Parathyroid adenoma (tissue), 2 donors: ENCODE data around the gene PHLDB1.

Experiments used
- H2AFZ ChIP-seq: fragments of 300-600 bp; sonication (generic); one replicate; pipeline ENCODE4 v1.7.0; 2017; ENCODE audit warnings: antibody characterized with exemption, mild to moderate bottlenecking
- H3K27ac ChIP-seq: fragments of 300-600 bp; sonication (generic); one replicate; pipeline ENCODE4 v1.7.0; 2017
- H3K27me3 ChIP-seq: fragments of 300-600 bp; sonication (generic); one replicate; pipeline ENCODE4 v1.7.0; 2017; ENCODE audit warnings: low read length; ENCODE audit not compliant: control insufficient read depth, insufficient read depth
- H3K36me3 ChIP-seq: fragments of 300-600 bp; sonication (generic); one replicate; pipeline ENCODE4 v1.7.0; 2017; ENCODE audit warnings: low read length; ENCODE audit not compliant: control insufficient read depth, insufficient read depth
- H3K4me1 ChIP-seq: fragments of 300-600 bp; sonication (generic); one replicate; pipeline ENCODE4 v1.7.0; 2017; ENCODE audit warnings: control low read depth
- H3K4me2 ChIP-seq: fragments of 300-600 bp; sonication (generic); one replicate; pipeline ENCODE4 v1.7.0; 2017; ENCODE audit warnings: low read length
- H3K4me3 ChIP-seq: fragments of 300-600 bp; sonication (generic); one replicate; pipeline ENCODE4 v1.7.0; 2017; ENCODE audit warnings: low read depth, low read length
- H3K79me2 ChIP-seq: fragments of 300-600 bp; sonication (generic); one replicate; pipeline ENCODE4 v1.7.0; 2017; ENCODE audit warnings: control low read depth
- H3K9ac ChIP-seq: fragments of 300-600 bp; sonication (generic); one replicate; pipeline ENCODE4 v1.7.0; 2017; ENCODE audit warnings: mild to moderate bottlenecking
- H3K9me3 ChIP-seq: fragments of 300-600 bp; sonication (generic); one replicate; pipeline ENCODE4 v1.7.0; 2017; ENCODE audit warnings: low read length; ENCODE audit not compliant: control insufficient read depth
- CTCF ChIP-seq: fragments of 300-600 bp; sonication (generic); IDR thresholded peaks from one replicate; pipeline ENCODE4 v1.7.0; 2017; ENCODE audit warnings: antibody characterized with exemption, mild to moderate bottlenecking
- donor health status: primary hyperparathyroidism.

Gene PHLDB1

GRCh38 chr11:118641397-118642019 is 34.1 kb downstream of the PHLDB1 start:
- no peak for TF ChIP-seq CTCF
- no peaks in the 10 kb centered on the region for H3K9me3 ChIP-seq
- H2AFZ ChIP-seq = no peak overlapping the region
- H3K79me2 ChIP-seq = no peaks in the 10 kb centered on the region
- no peaks in the 10 kb centered on the region for H3K4me1 ChIP-seq
- H3K4me3 ChIP-seq = no peak overlapping the region
- no peaks in the 10 kb centered on the region for H3K36me3 ChIP-seq
- no peak overlapping the region for H3K9ac ChIP-seq
- H3K4me2 ChIP-seq = no peak overlapping the region
- no peaks in the 10 kb centered on the region for H3K27me3 ChIP-seq
- no peak overlapping the region for H3K27ac ChIP-seq

GRCh38 chr11:118643142-118643994 is 36.0 kb downstream of the PHLDB1 start:
- no peak overlapping the region for H2AFZ ChIP-seq
- H3K79me2 ChIP-seq = no peaks in the 10 kb centered on the region
- no peaks in the 10 kb centered on the region for H3K27me3 ChIP-seq
- H3K27ac ChIP-seq = no peak overlapping the region
- no peak overlapping the region for H3K4me3 ChIP-seq
- no peaks in the 10 kb centered on the region for H3K9me3 ChIP-seq
- H3K36me3 ChIP-seq = no peaks in the 10 kb centered on the region
- H3K4me2 ChIP-seq = no peak overlapping the region
- H3K9ac ChIP-seq = no peak overlapping the region
- no peak for TF ChIP-seq CTCF
- no peaks in the 10 kb centered on the region for H3K4me1 ChIP-seq

- no peaks in the 10 kb centered on the region for H3K9me3 ChIP-seq
- H3K4me3 ChIP-seq = no peak overlapping the region
- no peaks in the 10 kb centered on the region for H3K4me1 ChIP-seq
- H3K27me3 ChIP-seq = no peaks in the 10 kb centered on the region
- no peak overlapping the region for H3K4me2 ChIP-seq
- no peak overlapping the region for H3K27ac ChIP-seq
- H2AFZ ChIP-seq = no peak overlapping the region
- no peaks in the 10 kb centered on the region for H3K36me3 ChIP-seq
- no peak for TF ChIP-seq CTCF
- no peaks in the 10 kb centered on the region for H3K79me2 ChIP-seq
- no peak overlapping the region for H3K9ac ChIP-seq
Observed at GRCh38 chr11:118643995-118644345, 36.6 kb downstream of the PHLDB1 start.

GRCh38 chr11:118644496-118644895 is 37.1 kb downstream of the PHLDB1 start:
- H3K9me3 ChIP-seq = no peaks in the 10 kb centered on the region
- H2AFZ ChIP-seq = no peak overlapping the region
- no peaks in the 10 kb centered on the region for H3K27me3 ChIP-seq
- no peaks in the 10 kb centered on the region for H3K36me3 ChIP-seq
- no peaks in the 10 kb centered on the region for H3K79me2 ChIP-seq
- H3K4me1 ChIP-seq = no peaks in the 10 kb centered on the region
- no peak overlapping the region for H3K9ac ChIP-seq
- H3K4me2 ChIP-seq = no peak overlapping the region
- H3K27ac ChIP-seq = no peak overlapping the region
- H3K4me3 ChIP-seq = no peak overlapping the region
- no peak for TF ChIP-seq CTCF
